SK-N-SH (cell line): ENCODE results near the gene KCNC4.

ENCODE experiments used
- NFIC ChIP-seq: IDR thresholded peaks from 2 replicates; pipeline ENCODE4 v1.4.0; 2012; ENCODE audit warnings: borderline replicate concordance
- RAD21 ChIP-seq: IDR thresholded peaks from 2 replicates; pipeline ENCODE4 v1.6.1; 2012; ENCODE audit warnings: mild to moderate bottlenecking, low read length
- RFX5 ChIP-seq: IDR thresholded peaks from 2 replicates; pipeline ENCODE4 v1.6.1; 2012; ENCODE audit warnings: mild to moderate bottlenecking, improper control_type of control experiment, low read length
- SMC3 ChIP-seq: IDR thresholded peaks from 2 replicates; pipeline ENCODE4 v1.6.1; 2012; ENCODE audit warnings: low read depth, low read length, improper control_type of control experiment
- TCF12 ChIP-seq: IDR thresholded peaks from 2 replicates; pipeline ENCODE4 v1.4.0; 2012
- TF ChIP-seq, protein P1 (sequence below): fragments of 200-600 bp; sonication (generic); IDR thresholded peaks from 2 replicates; pipeline ENCODE4 v1.6.1; 2017; ENCODE audit warnings: antibody characterized with exemption, mild to moderate bottlenecking, moderate library complexity

GRCh38 chr1:110245876-110246620 lies 35.9 kb downstream of the KCNC4 start:
- TF ChIP-seq, protein P1, sequence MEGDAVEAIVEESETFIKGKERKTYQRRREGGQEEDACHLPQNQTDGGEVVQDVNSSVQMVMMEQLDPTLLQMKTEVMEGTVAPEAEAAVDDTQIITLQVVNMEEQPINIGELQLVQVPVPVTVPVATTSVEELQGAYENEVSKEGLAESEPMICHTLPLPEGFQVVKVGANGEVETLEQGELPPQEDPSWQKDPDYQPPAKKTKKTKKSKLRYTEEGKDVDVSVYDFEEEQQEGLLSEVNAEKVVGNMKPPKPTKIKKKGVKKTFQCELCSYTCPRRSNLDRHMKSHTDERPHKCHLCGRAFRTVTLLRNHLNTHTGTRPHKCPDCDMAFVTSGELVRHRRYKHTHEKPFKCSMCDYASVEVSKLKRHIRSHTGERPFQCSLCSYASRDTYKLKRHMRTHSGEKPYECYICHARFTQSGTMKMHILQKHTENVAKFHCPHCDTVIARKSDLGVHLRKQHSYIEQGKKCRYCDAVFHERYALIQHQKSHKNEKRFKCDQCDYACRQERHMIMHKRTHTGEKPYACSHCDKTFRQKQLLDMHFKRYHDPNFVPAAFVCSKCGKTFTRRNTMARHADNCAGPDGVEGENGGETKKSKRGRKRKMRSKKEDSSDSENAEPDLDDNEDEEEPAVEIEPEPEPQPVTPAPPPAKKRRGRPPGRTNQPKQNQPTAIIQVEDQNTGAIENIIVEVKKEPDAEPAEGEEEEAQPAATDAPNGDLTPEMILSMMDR, result no peak
- TF ChIP-seq SMC3 (no peak), RAD21 (no peak), RFX5 (no peak), NFIC (no peak), TCF12 (no peak)
